Eye (tissue), 1 donor: ENCODE data around the gene CHMP1A.

Experiments
- DNase-seq: peaks from one replicate; pipeline ENCODE4 v3.0.0-alpha.2; 2015

Gene CHMP1A

GRCh38 chr16:89602273-89602951, 55.1 kb downstream of the CHMP1A start:
- DNase-seq = peak; percentile 90

GRCh38 chr16:89601906-89602272, 55.6 kb downstream of the CHMP1A start:
- DNase-seq = no peak

GRCh38 chr16:89600956-89601355, 56.6 kb downstream of the CHMP1A start:
- DNase-seq = no peak

- DNase-seq = no peak
Observed at GRCh38 chr16:89600427-89600826, 57.1 kb downstream of the CHMP1A start.

- DNase-seq = no peak
Observed at GRCh38 chr16:89599902-89600301, 57.6 kb downstream of the CHMP1A start.

GRCh38 chr16:89599451-89599858, 58.1 kb downstream of the CHMP1A start:
- DNase-seq = no peak

- peak; percentile 65 for DNase-seq
Observed at GRCh38 chr16:89598199-89598598, 59.3 kb downstream of the CHMP1A start.

- DNase-seq = no peak
Observed at GRCh38 chr16:89596957-89597649, 60.4 kb downstream of the CHMP1A start.

GRCh38 chr16:89596061-89596689, 61.3 kb downstream of the CHMP1A start:
- no peak for DNase-seq

- no peak for DNase-seq
Observed at GRCh38 chr16:89595330-89596060, 62.0 kb downstream of the CHMP1A start.
